IMR-90 (cell line): ENCODE data around the gene TTC7B. TPM values are rescaled to one million over a fixed set of nuclear protein-coding genes. Genes with fewer than 3 reads are reported as not detected.

Experiments used
- ATAC-seq: fragments of 200-7000 bp; cut with Tn5 transposase; 2 replicates; pipeline ENCODE4 v1.9.1; 2020; ENCODE audit warnings: low read depth, mild to moderate bottlenecking, moderate library complexity
- BruUV-seq: library from RNA; stranded (reverse); fragments of 400-500 nt; replicated peaks from 2 replicates; lab custom pipeline; 2021; lab: Mats Ljungman, UMichigan
- CTCF ChIA-PET: fragments of 300-600 bp; formaldehyde crosslinking; extraction: SDS; loops from one replicate; lab custom pipeline; 2021; ENCODE audit warnings: antibody characterized with exemption; lab: Yijun Ruan, JAX
- POLR2A ChIA-PET: fragments of 300-600 bp; sonication (Branson Sonifier 250); formaldehyde crosslinking; loops from one replicate; lab custom pipeline; 2022; ENCODE audit warnings: antibody characterized with exemption; ENCODE audit not compliant: unreplicated experiment; lab: Charles Lee
- DNase-seq: peaks from one replicate; pipeline ENCODE4 v3.0.0; 2013
- H2AFZ ChIP-seq: replicated peaks from 2 replicates; pipeline ENCODE3; 2013; ENCODE audit warnings: low read length, mild to moderate bottlenecking; ENCODE audit not compliant: poor library complexity
- H2AK5ac ChIP-seq: 2 replicates; pipeline ENCODE4 v1.6.1; 2013; ENCODE audit warnings: low read depth, low read length, inconsistent platforms
- H2AK9ac ChIP-seq: replicated peaks from 2 replicates; pipeline ENCODE3; 2013; ENCODE audit warnings: mild to moderate bottlenecking, low read depth, low read length, moderate library complexity; ENCODE audit not compliant: poor library complexity
- H2BK120ac ChIP-seq: 2 replicates; pipeline ENCODE4 v1.6.1; 2013; ENCODE audit warnings: low read depth, low read length, inconsistent platforms
- H2BK15ac ChIP-seq: 3 replicates; pipeline ENCODE4 v1.6.1; 2013; ENCODE audit warnings: low read depth, low read length, inconsistent platforms
- H2BK20ac ChIP-seq: 2 replicates; pipeline ENCODE4 v1.6.1; 2013; ENCODE audit warnings: low read depth, mild to moderate bottlenecking, inconsistent platforms, low read length, moderate library complexity
- H2BK5ac ChIP-seq: 2 replicates; pipeline ENCODE4 v1.6.1; 2013; ENCODE audit warnings: mild to moderate bottlenecking, low read depth, low read length, inconsistent platforms; ENCODE audit not compliant: poor library complexity, severe bottlenecking
- H3K14ac ChIP-seq: replicated peaks from 2 replicates; pipeline ENCODE4 v1.6.1; 2013; ENCODE audit warnings: low read depth, low read length, inconsistent platforms
- H3K18ac ChIP-seq: 2 replicates; pipeline ENCODE4 v1.6.1; 2013; ENCODE audit warnings: low read depth, low read length, control low read depth
- H3K23ac ChIP-seq: 2 replicates; pipeline ENCODE4 v1.6.1; 2013; ENCODE audit warnings: low read depth, low read length, inconsistent platforms
- H3K27ac ChIP-seq: 2 replicates; pipeline ENCODE4 v1.5.1; 2013; ENCODE audit warnings: mild to moderate bottlenecking, control low read depth, low read length; ENCODE audit not compliant: insufficient read depth
- H3K27me3 ChIP-seq: 2 replicates; pipeline ENCODE4 v1.6.1; 2013; ENCODE audit warnings: low read length; ENCODE audit not compliant: control insufficient read depth, insufficient read depth
- H3K36me3 ChIP-seq: 2 replicates; pipeline ENCODE4 v1.6.1; 2013; ENCODE audit warnings: low read length, mixed read lengths; ENCODE audit not compliant: control insufficient read depth, insufficient read depth
- H3K4ac ChIP-seq: 2 replicates; pipeline ENCODE4 v1.6.1; 2013; ENCODE audit warnings: low read depth, low read length, inconsistent platforms
- H3K4me1 ChIP-seq: 2 replicates; pipeline ENCODE4 v1.6.1; 2013; ENCODE audit warnings: low read length, mixed read lengths; ENCODE audit not compliant: control insufficient read depth, insufficient read depth
- H3K4me2 ChIP-seq: 2 replicates; pipeline ENCODE4 v1.6.1; 2013; ENCODE audit warnings: low read depth, mild to moderate bottlenecking, control low read depth, low read length, moderate library complexity
- H3K4me3 ChIP-seq: 2 replicates; pipeline ENCODE4 v1.5.1; 2013; ENCODE audit warnings: low read depth, mild to moderate bottlenecking, control low read depth, low read length, moderate library complexity; ENCODE audit not compliant: insufficient read depth
- H3K56ac ChIP-seq: 2 replicates; pipeline ENCODE4 v1.6.1; 2013; ENCODE audit warnings: low read length, inconsistent platforms; ENCODE audit not compliant: insufficient read depth; ENCODE audit errors: extremely low read depth
- H3K79me1 ChIP-seq, 2 experiments: 2 replicates each; pipeline ENCODE4 v1.6.1; 2013; ENCODE audit warnings: low read length in 2 of 2, inconsistent platforms in 1 of 2, low read depth in 1 of 2
- H3K9ac ChIP-seq: 2 replicates; pipeline ENCODE4 v1.6.1; 2013; ENCODE audit warnings: low read depth, low read length, control low read depth
- H3K9me1 ChIP-seq: 2 replicates; pipeline ENCODE4 v1.6.1; 2013; ENCODE audit warnings: low read length, inconsistent platforms; ENCODE audit not compliant: insufficient read depth
- H3K9me3 ChIP-seq: 2 replicates; pipeline ENCODE4 v1.6.1; 2013; ENCODE audit warnings: low read length; ENCODE audit not compliant: control insufficient read depth, insufficient read depth
- H4K20me1 ChIP-seq: 2 replicates; pipeline ENCODE4 v1.6.1; 2013; ENCODE audit warnings: low read length, inconsistent platforms; ENCODE audit not compliant: insufficient read depth
- H4K5ac ChIP-seq: 2 replicates; pipeline ENCODE4 v1.6.1; 2013; ENCODE audit warnings: mild to moderate bottlenecking, low read depth, low read length, control low read depth
- H4K8ac ChIP-seq, 2 experiments: 2 replicates each; pipeline ENCODE4 v1.6.1; 2013; ENCODE audit warnings: low read depth in 2 of 2, low read length in 2 of 2, control low read depth in 1 of 2, inconsistent platforms in 1 of 2
- H4K91ac ChIP-seq: 2 replicates; pipeline ENCODE4 v1.6.1; 2013; ENCODE audit warnings: low read depth, low read length, inconsistent platforms; ENCODE audit not compliant: insufficient read depth
- BHLHE40 ChIP-seq: fragments of 150-350 bp; IDR thresholded peaks from 2 replicates; pipeline ENCODE4 v1.6.1; 2016; ENCODE audit warnings: mild to moderate bottlenecking, low read depth, low read length
- CEBPB ChIP-seq: IDR thresholded peaks from 2 replicates; pipeline ENCODE4 v1.6.1; 2012; ENCODE audit warnings: low read depth, low read length, improper control_type of control experiment
- CHD1 ChIP-seq: IDR thresholded peaks from 2 replicates; pipeline ENCODE4 v1.6.1; 2012; ENCODE audit warnings: low read depth, low read length, improper control_type of control experiment
- CTCF ChIP-seq: conservative IDR thresholded peaks from 2 replicates; pipeline ENCODE4 v1.5.1; 2012; ENCODE audit warnings: mild to moderate bottlenecking, low read depth, low read length, improper control_type of control experiment
- ELK1 ChIP-seq: fragments of 150-350 bp; IDR thresholded peaks from 2 replicates; pipeline ENCODE4 v1.6.1; 2016; ENCODE audit warnings: low read depth, mild to moderate bottlenecking, low read length, moderate library complexity, borderline replicate concordance
- FOS ChIP-seq: fragments of 150-350 bp; IDR thresholded peaks from 2 replicates; pipeline ENCODE4 v1.6.1; 2016; ENCODE audit warnings: low read depth, low read length
- MAFK ChIP-seq: IDR thresholded peaks from 2 replicates; pipeline ENCODE4 v1.6.1; 2012; ENCODE audit warnings: low read depth, low read length, improper control_type of control experiment
- MAZ ChIP-seq: IDR thresholded peaks from 2 replicates; pipeline ENCODE4 v1.6.1; 2012; ENCODE audit warnings: low read depth, mild to moderate bottlenecking, low read length, improper control_type of control experiment, moderate library complexity, borderline replicate concordance
- MXI1 ChIP-seq: IDR thresholded peaks from 2 replicates; pipeline ENCODE4 v1.6.1; 2012; ENCODE audit warnings: low read depth, mild to moderate bottlenecking, low read length, moderate library complexity, borderline replicate concordance
- NFE2L2 ChIP-seq: fragments of 150-350 bp; IDR thresholded peaks from 2 replicates; pipeline ENCODE4 v1.6.1; 2016; ENCODE audit warnings: low read depth, mild to moderate bottlenecking, low read length
- POLR2A ChIP-seq: IDR thresholded peaks from 2 replicates; pipeline ENCODE4 v1.6.1; 2012; ENCODE audit warnings: mild to moderate bottlenecking, low read depth, low read length
- RAD21 ChIP-seq: IDR thresholded peaks from 2 replicates; pipeline ENCODE4 v1.6.1; 2012; ENCODE audit warnings: low read length, improper control_type of control experiment
- RFX5 ChIP-seq: IDR thresholded peaks from 2 replicates; pipeline ENCODE4 v1.8.0; 2012; ENCODE audit warnings: low read depth, mild to moderate bottlenecking, low read length, moderate library complexity
- SMC3 ChIP-seq: fragments of 150-350 bp; IDR thresholded peaks from 2 replicates; pipeline ENCODE4 v1.6.1; 2016; ENCODE audit warnings: low read depth, mild to moderate bottlenecking, antibody characterized with exemption, low read length, moderate library complexity
- USF2 ChIP-seq: fragments of 150-350 bp; IDR thresholded peaks from 2 replicates; pipeline ENCODE4 v1.6.1; 2017; ENCODE audit warnings: mild to moderate bottlenecking, antibody characterized with exemption, low read length, low read depth
- WGBS, 2 experiments: methylation state at CpG; one replicate each; pipeline versions ENCODE4 v1.1.5 to v1.1.7; 2013; ENCODE audit warnings: missing lambda C conversion rate in 2 of 2; ENCODE audit not compliant: insufficient read length in 1 of 2; ENCODE audit errors: extremely low coverage in 2 of 2; 5-methylcytosine and 5-hydroxymethylcytosine counted together
- dilution Hi-C: fragments of 300-500 bp; cut with HindIII; formaldehyde crosslinking; loops from one replicate; pipeline ENCODE4 v1.14.3; 2018; ENCODE audit warnings: low sequenced_read_pairs; ENCODE audit not compliant: unreplicated experiment
- in situ Hi-C: fragments of 300-500 bp; cut with MboI; formaldehyde crosslinking; loops from 3 replicates; pipeline ENCODE4 v1.14.3; 2019; ENCODE audit warnings: low sequenced_read_pairs, inconsistent platforms, mixed read lengths
- intact Hi-C: fragments of 100-400 bp; cut with micrococcal nuclease; formaldehyde crosslinking; loops from 2 replicates; pipeline ENCODE4 v1.10.0; 2022
- polyA plus RNA-seq, 3 experiments: library from polyadenylated mRNA; depleted of rRNA; stranded (reverse); fragments of >200 nt; gene quantifications; 2 replicates each; pipeline ENCODE4 v1.2.3, GENCODE V29; 2012; ENCODE audit warnings: low replicate concordance in 1 of 3
- total RNA-seq: library from RNA; depleted of rRNA; stranded (reverse); fragments of >200 nt; gene quantifications from 2 replicates; pipeline ENCODE4 v1.2.3, GENCODE V29; 2012

Gene TTC7B
- total and polyA plus RNA-seq, 2 of the 4 experiments (the other 2 are of a cell fraction): 18.1 to 35.3 TPM

DNA sequence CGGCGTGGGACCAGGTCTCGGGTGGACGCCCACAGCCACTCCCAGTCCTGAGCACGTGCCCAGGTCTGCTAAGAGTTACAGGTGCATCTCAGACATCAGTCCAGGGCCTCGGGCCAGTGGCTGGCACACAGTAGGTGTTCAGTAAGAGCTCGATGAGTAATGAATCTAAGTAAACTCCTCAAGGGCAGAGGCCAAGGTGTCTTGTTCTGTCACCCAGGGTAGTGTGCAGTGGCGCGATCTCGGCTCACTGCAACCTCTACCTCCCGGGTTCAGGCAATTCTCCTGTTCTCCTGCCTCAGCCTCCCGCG, 11.2 kb downstream of the TTC7B start:
- Histone ChIP-seq H3K9ac (no peak overlapping the region), H3K4me1 (peaks cover 2% of the 10 kb centered on the region; the same call in 1 of the 2 replicates), H2BK15ac (no peak overlapping the region), H3K4ac (no peak overlapping the region), H3K4me2 (no peak overlapping the region), H4K20me1 (peaks cover 21% of the 10 kb centered on the region), H3K18ac (no peak overlapping the region), H2AK5ac (no peak overlapping the region; the same call in 1 of the 2 replicates), H3K23ac (no peak overlapping the region), H2BK20ac (no peak overlapping the region), H4K91ac (no peak overlapping the region), H3K27ac (no peak overlapping the region), H3K36me3 (no peaks in the 10 kb centered on the region), H3K56ac (no peak overlapping the region), H2BK5ac (no peak overlapping the region), H3K9me1 (peaks cover 20% of the 10 kb centered on the region), H4K8ac (no peak overlapping the region), H3K27me3 (no peaks in the 10 kb centered on the region), H4K5ac (no peak overlapping the region), H2AK9ac (no peak overlapping the region), H3K14ac (no peak overlapping the region), H3K9me3 (no peaks in the 10 kb centered on the region), H3K4me3 (no peak overlapping the region), H2AFZ (no peak overlapping the region), H2BK120ac (no peak overlapping the region), H3K79me1 (peaks cover 20 to 60% of the 10 kb centered on the region in 2 experiments)
- ATAC-seq (no peak), DNase-seq (no peak)
- CTCF ChIA-PET: no interaction called here
- intact Hi-C loops (no loop called here), dilution Hi-C loops (no loop called here), in situ Hi-C loops (no loop called here)
- POLR2A ChIA-PET: no interaction called here
- no TSS peak for BruUV-seq
- 90% methylated on average over 8 of the region's 13 CpGs; no CpG with 5 or more reads in 1 of the 2 experiments for WGBS, 2 experiments
- TF ChIP-seq NFE2L2 (no peak), MXI1 (no peak), CTCF (no peak), POLR2A (no peak), CHD1 (no peak), USF2 (no peak), SMC3 (no peak), MAZ (no peak), CEBPB (no peak), BHLHE40 (no peak), RFX5 (no peak), MAFK (no peak), FOS (no peak), RAD21 (no peak), ELK1 (no peak)
